ENCODE results near the gene DDX1.

The DDX1 gene

GRCh38 chr2:15671409-15671808 lies 79.7 kb downstream of the DDX1 start:
- ChIA-PET CTCF (interaction anchor here (1.1 kb wide), 1 partner anchor 836 kb away, joined by 3 read pairs; no protein-coding TSS in a partner anchor), POLR2A (no interaction called here)

GRCh38 chr2:15671842-15672815 lies 80.5 kb downstream of the DDX1 start:
- ChIA-PET POLR2A (no interaction called here), CTCF (no interaction called here)
- no peak overlapping the region for H3K4me3 ChIP-seq (ENCODE audit: low read depth, low read length)
- TF ChIP-seq ZNF626 (tag by site-specific recombination; IDR thresholded peaks at IDR 0.05): no peak
- H3K9me3 ChIP-seq (ENCODE audit: control insufficient read depth, insufficient read depth, low read depth, low read length): no peaks in the 10 kb centered on the region
- H3K27ac ChIP-seq (ENCODE audit: extremely low read depth, low read depth, low read length): no peak overlapping the region
- no peaks in the 10 kb centered on the region for H3K36me3 ChIP-seq (ENCODE audit: control insufficient read depth in 2 of 2, insufficient read depth in 1 of 2, low read length in 2 of 2)
- 0 out of 2 replicates have a peak, but pooled peaks cover under 1% of the 10 kb centered on the region for H3K4me1 ChIP-seq (ENCODE audit: control insufficient read depth, insufficient read depth, low read length)

More at GRCh38 chr2:15671409-15671808, 79.7 kb downstream of the DDX1 start:
- Histone ChIP-seq H3K27ac (ENCODE audit: extremely low read depth, low read depth, low read length) (no peak overlapping the region), H3K4me1 (ENCODE audit: control insufficient read depth, insufficient read depth, low read length) (no peaks in the 10 kb centered on the region), H3K9me3 (ENCODE audit: control insufficient read depth, insufficient read depth, low read depth, low read length) (no peaks in the 10 kb centered on the region), H3K36me3 (ENCODE audit: control insufficient read depth in 2 of 2, insufficient read depth in 1 of 2, low read length in 2 of 2) (no peaks in the 10 kb centered on the region), H3K4me3 (ENCODE audit: low read depth, low read length) (no peak overlapping the region)
- TF ChIP-seq, protein P1, sequence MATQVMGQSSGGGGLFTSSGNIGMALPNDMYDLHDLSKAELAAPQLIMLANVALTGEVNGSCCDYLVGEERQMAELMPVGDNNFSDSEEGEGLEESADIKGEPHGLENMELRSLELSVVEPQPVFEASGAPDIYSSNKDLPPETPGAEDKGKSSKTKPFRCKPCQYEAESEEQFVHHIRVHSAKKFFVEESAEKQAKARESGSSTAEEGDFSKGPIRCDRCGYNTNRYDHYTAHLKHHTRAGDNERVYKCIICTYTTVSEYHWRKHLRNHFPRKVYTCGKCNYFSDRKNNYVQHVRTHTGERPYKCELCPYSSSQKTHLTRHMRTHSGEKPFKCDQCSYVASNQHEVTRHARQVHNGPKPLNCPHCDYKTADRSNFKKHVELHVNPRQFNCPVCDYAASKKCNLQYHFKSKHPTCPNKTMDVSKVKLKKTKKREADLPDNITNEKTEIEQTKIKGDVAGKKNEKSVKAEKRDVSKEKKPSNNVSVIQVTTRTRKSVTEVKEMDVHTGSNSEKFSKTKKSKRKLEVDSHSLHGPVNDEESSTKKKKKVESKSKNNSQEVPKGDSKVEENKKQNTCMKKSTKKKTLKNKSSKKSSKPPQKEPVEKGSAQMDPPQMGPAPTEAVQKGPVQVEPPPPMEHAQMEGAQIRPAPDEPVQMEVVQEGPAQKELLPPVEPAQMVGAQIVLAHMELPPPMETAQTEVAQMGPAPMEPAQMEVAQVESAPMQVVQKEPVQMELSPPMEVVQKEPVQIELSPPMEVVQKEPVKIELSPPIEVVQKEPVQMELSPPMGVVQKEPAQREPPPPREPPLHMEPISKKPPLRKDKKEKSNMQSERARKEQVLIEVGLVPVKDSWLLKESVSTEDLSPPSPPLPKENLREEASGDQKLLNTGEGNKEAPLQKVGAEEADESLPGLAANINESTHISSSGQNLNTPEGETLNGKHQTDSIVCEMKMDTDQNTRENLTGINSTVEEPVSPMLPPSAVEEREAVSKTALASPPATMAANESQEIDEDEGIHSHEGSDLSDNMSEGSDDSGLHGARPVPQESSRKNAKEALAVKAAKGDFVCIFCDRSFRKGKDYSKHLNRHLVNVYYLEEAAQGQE (tag by site-specific recombination; IDR thresholded peaks at IDR 0.05): no peak
- TF ChIP-seq SP3 (tag by site-specific recombination; IDR thresholded peaks at IDR 0.05): no peak
- no peak for TF ChIP-seq ZNF133 (tag by site-specific recombination; IDR thresholded peaks at IDR 0.05)
- TF ChIP-seq KLF10 (tag by site-specific recombination; IDR thresholded peaks at IDR 0.05): no peak
- TF ChIP-seq ZNF514 (tag by site-specific recombination; IDR thresholded peaks at IDR 0.05): no peak
- TF ChIP-seq TCF7L2 (IDR thresholded peaks at IDR 0.05; ENCODE audit: borderline replicate concordance, low read depth, low read length): no peak
- TF ChIP-seq ZNF350 (tag by site-specific recombination; IDR thresholded peaks at IDR 0.05): no peak
- TF ChIP-seq ZNF184 (tag by site-specific recombination; IDR thresholded peaks at IDR 0.05): no peak
- no peak for TF ChIP-seq IKZF3 (tag by site-specific recombination; IDR thresholded peaks at IDR 0.05)
- TF ChIP-seq YY2 (tag by site-specific recombination; IDR thresholded peaks at IDR 0.05): no peak
- TF ChIP-seq ZNF654 (tag by site-specific recombination; IDR thresholded peaks at IDR 0.05; ENCODE audit: low read depth): no peak
- TF ChIP-seq, protein P2, sequence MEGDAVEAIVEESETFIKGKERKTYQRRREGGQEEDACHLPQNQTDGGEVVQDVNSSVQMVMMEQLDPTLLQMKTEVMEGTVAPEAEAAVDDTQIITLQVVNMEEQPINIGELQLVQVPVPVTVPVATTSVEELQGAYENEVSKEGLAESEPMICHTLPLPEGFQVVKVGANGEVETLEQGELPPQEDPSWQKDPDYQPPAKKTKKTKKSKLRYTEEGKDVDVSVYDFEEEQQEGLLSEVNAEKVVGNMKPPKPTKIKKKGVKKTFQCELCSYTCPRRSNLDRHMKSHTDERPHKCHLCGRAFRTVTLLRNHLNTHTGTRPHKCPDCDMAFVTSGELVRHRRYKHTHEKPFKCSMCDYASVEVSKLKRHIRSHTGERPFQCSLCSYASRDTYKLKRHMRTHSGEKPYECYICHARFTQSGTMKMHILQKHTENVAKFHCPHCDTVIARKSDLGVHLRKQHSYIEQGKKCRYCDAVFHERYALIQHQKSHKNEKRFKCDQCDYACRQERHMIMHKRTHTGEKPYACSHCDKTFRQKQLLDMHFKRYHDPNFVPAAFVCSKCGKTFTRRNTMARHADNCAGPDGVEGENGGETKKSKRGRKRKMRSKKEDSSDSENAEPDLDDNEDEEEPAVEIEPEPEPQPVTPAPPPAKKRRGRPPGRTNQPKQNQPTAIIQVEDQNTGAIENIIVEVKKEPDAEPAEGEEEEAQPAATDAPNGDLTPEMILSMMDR (tag by site-specific recombination; IDR thresholded peaks at IDR 0.05): no peak
- TF ChIP-seq SCRT2 (tag by site-specific recombination; IDR thresholded peaks at IDR 0.05): no peak
- no peak for TF ChIP-seq ZNF664 (tag by site-specific recombination; IDR thresholded peaks at IDR 0.05)
- TF ChIP-seq MYNN (tag by site-specific recombination; IDR thresholded peaks at IDR 0.05; ENCODE audit: borderline replicate concordance): no peak
- TF ChIP-seq ZNF791 (tag by site-specific recombination; IDR thresholded peaks at IDR 0.05): no peak
- TF ChIP-seq ZNF571 (tag by site-specific recombination; IDR thresholded peaks at IDR 0.05): no peak
- TF ChIP-seq KLF8 (tag by site-specific recombination; IDR thresholded peaks at IDR 0.05): no peak
- TF ChIP-seq ZBTB21 (tag by site-specific recombination; IDR thresholded peaks at IDR 0.05): no peak
- no peak for TF ChIP-seq ZNF416 (tag by site-specific recombination; IDR thresholded peaks at IDR 0.05)
